AG10803 (cell line): ENCODE results near the gene IFI27.

ENCODE experiments used
- DNase-seq: peaks from one replicate; pipeline ENCODE4 v3.0.0; 2010; ENCODE audit warnings: low read depth
- H3K4me3 ChIP-seq: 2 replicates; pipeline ENCODE4 v1.5.1; 2011; ENCODE audit warnings: mild to moderate bottlenecking, low read length, control low read depth
- CTCF ChIP-seq: conservative IDR thresholded peaks from 2 replicates; pipeline ENCODE4 v1.5.1; 2011; ENCODE audit warnings: mild to moderate bottlenecking, low read length, control low read depth, inconsistent platforms

IFI27 gene

GRCh38 chr14:94163796-94164195 is 53.3 kb downstream of the IFI27 start:
- no peak for TF ChIP-seq CTCF
- peak; percentile 16 for DNase-seq
- H3K4me3 ChIP-seq, result no peak overlapping the region

GRCh38 chr14:94164685-94165431 is 54.3 kb downstream of the IFI27 start:
- no peak for TF ChIP-seq CTCF
- no peak for DNase-seq

GRCh38 chr14:94165744-94166143 is 55.2 kb downstream of the IFI27 start:
- no peak for TF ChIP-seq CTCF
- DNase-seq, result no peak
- no peak overlapping the region for H3K4me3 ChIP-seq

More at GRCh38 chr14:94164685-94165431, 54.3 kb downstream of the IFI27 start:
- H3K4me3 ChIP-seq, result no peak overlapping the region
